ENCODE measurements around the gene ZSCAN5B. TPM values are rescaled to one million over a fixed set of nuclear protein-coding genes. Genes with fewer than 3 reads are reported as not detected.
A peak's percentile ranks its signal among the peaks of the same experiment; 100 is the strongest.
"Not testable (repeated sequence)": the region's sequence is repeated elsewhere in the genome, so short reads cannot be mapped to it uniquely, and the experiment has no call there.

Gene ZSCAN5B
- under 1 TPM; 0.09 to 0.16 (median 0.12) TPM for polyA plus RNA-seq (ENCODE audit: insufficient read length in 4 of 4)

- DNase-seq (ENCODE audit: low read depth in 4 of 4, low spot score in 2 of 4): not testable (repeated sequence)
Observed at GRCh38 chr19:56197646-56198045, at the start of gene ZSCAN5B. ZSCAN5B (minus strand) TSS chr19:56197783; CDS start chr19:56193052, 4,731 bp downstream.

- not testable (repeated sequence) for DNase-seq (ENCODE audit: low read depth in 4 of 4, low spot score in 2 of 4)
Observed at GRCh38 chr19:56245764-56246163, 48.2 kb upstream of the ZSCAN5B start.

- DNase-seq (ENCODE audit: low read depth in 4 of 4, low spot score in 2 of 4): no peak
Observed at GRCh38 chr19:56245121-56245740, 47.6 kb upstream of the ZSCAN5B start.

GRCh38 chr19:56223481-56223880 is 25.9 kb upstream of the ZSCAN5B start:
- no peak for DNase-seq (ENCODE audit: low read depth in 4 of 4, low spot score in 2 of 4)

- DNase-seq (ENCODE audit: low read depth in 4 of 4, low spot score in 2 of 4): no peak
Observed at GRCh38 chr19:56222901-56223300, 25.3 kb upstream of the ZSCAN5B start.

- DNase-seq (ENCODE audit: low read depth in 4 of 4, low spot score in 2 of 4): no peak
Observed at GRCh38 chr19:56221851-56222250, 24.3 kb upstream of the ZSCAN5B start.

- DNase-seq (ENCODE audit: low read depth in 4 of 4, low spot score in 2 of 4): not testable (repeated sequence)
Observed at GRCh38 chr19:56221442-56221841, 23.9 kb upstream of the ZSCAN5B start.

- DNase-seq (ENCODE audit: low read depth in 4 of 4, low spot score in 2 of 4): no peak
Observed at GRCh38 chr19:56218961-56219360, 21.4 kb upstream of the ZSCAN5B start.

- peak in 2 of 4 donors; percentile 13 to 14 for DNase-seq (ENCODE audit: low read depth in 4 of 4, low spot score in 2 of 4)
Observed at GRCh38 chr19:56217039-56217949, 19.7 kb upstream of the ZSCAN5B start.

- no peak for DNase-seq (ENCODE audit: low read depth in 4 of 4, low spot score in 2 of 4)
Observed at GRCh38 chr19:56211718-56212117, 14.1 kb upstream of the ZSCAN5B start.

- not testable (repeated sequence) for DNase-seq (ENCODE audit: low read depth in 4 of 4, low spot score in 2 of 4)
Observed at GRCh38 chr19:56210036-56210435, 12.5 kb upstream of the ZSCAN5B start.

- DNase-seq (ENCODE audit: low read depth in 4 of 4, low spot score in 2 of 4): no peak
Observed at GRCh38 chr19:56209091-56209490, 11.5 kb upstream of the ZSCAN5B start.

GRCh38 chr19:56207581-56207980 is 10.0 kb upstream of the ZSCAN5B start:
- DNase-seq (ENCODE audit: low read depth in 4 of 4, low spot score in 2 of 4): not testable (repeated sequence)

GRCh38 chr19:56201973-56202372 is 4.4 kb upstream of the ZSCAN5B start, which contains the start of gene ZSCAN5C:
ZSCAN5C (plus strand) TSS chr19:56202273; CDS start chr19:56205914, 3,641 bp downstream.
- no peak for DNase-seq (ENCODE audit: low read depth in 4 of 4, low spot score in 2 of 4)

- DNase-seq (ENCODE audit: low read depth in 4 of 4, low spot score in 2 of 4): no peak
Observed at GRCh38 chr19:56199687-56200086, 2.1 kb upstream of the ZSCAN5B start.

- no peak for DNase-seq (ENCODE audit: low read depth in 4 of 4, low spot score in 2 of 4)
Observed at GRCh38 chr19:56193981-56194640, 3.5 kb downstream of the ZSCAN5B start.

- no peak for DNase-seq (ENCODE audit: low read depth in 4 of 4, low spot score in 2 of 4)
Observed at GRCh38 chr19:56191711-56192110, 5.9 kb downstream of the ZSCAN5B start.

GRCh38 chr19:56191115-56191514 is 6.5 kb downstream of the ZSCAN5B start:
- no peak for DNase-seq (ENCODE audit: low read depth in 4 of 4, low spot score in 2 of 4)

- no peak for DNase-seq (ENCODE audit: low read depth in 4 of 4, low spot score in 2 of 4)
Observed at GRCh38 chr19:56189785-56190184, 7.8 kb downstream of the ZSCAN5B start.

- DNase-seq (ENCODE audit: low read depth in 4 of 4, low spot score in 2 of 4): no peak
Observed at GRCh38 chr19:56177564-56178243, 19.9 kb downstream of the ZSCAN5B start.
